Measurements from ENCODE around the gene LIM2. TPM values are rescaled to one million over a fixed set of nuclear protein-coding genes. Genes with fewer than 3 reads are reported as not detected.

LIM2 gene
- total RNA-seq, 1 experiment from 2014 or later = not detected

Other genes with a start within 250 kb of the LIM2 start
- not detected in 2 replicates for gene SIGLEC7, start 245.7 kb downstream of the LIM2 start, total RNA-seq (2014; rRNA removed; shearing (Covaris generic); ENCODE audit: low replicate concordance)
- gene CD33, start 162.9 kb downstream of the LIM2 start, total RNA-seq (2014; rRNA removed; shearing (Covaris generic); ENCODE audit: low replicate concordance) = not detected in 2 replicates
- 52.0 and 60.2 TPM in 2 replicates for gene SIGLECL1, start 136.9 kb downstream of the LIM2 start, total RNA-seq (2014; rRNA removed; shearing (Covaris generic); ENCODE audit: low replicate concordance)
- not detected in 2 replicates for gene IGLON5, start 76.3 kb downstream of the LIM2 start, total RNA-seq (2014; rRNA removed; shearing (Covaris generic); ENCODE audit: low replicate concordance)
- gene VSIG10L, start 45.8 kb downstream of the LIM2 start, total RNA-seq (2014; rRNA removed; shearing (Covaris generic); ENCODE audit: low replicate concordance) = 11.0 and 19.2 TPM in 2 replicates
- 497 and 551 TPM in 2 replicates for gene ETFB, start 21.6 kb downstream of the LIM2 start, total RNA-seq (2014; rRNA removed; shearing (Covaris generic); ENCODE audit: low replicate concordance)
- not detected in 2 replicates for gene CLDND2, start 19.0 kb downstream of the LIM2 start, total RNA-seq (2014; rRNA removed; shearing (Covaris generic); ENCODE audit: low replicate concordance)
- gene NKG7, start 15.3 kb downstream of the LIM2 start, total RNA-seq (2014; rRNA removed; shearing (Covaris generic); ENCODE audit: low replicate concordance) = not detected in 2 replicates
- not detected in 2 replicates for gene C19orf84, start 2.6 kb upstream of the LIM2 start, total RNA-seq (2014; rRNA removed; shearing (Covaris generic); ENCODE audit: low replicate concordance)
- not detected in 2 replicates for gene SIGLEC10, start 29.7 kb upstream of the LIM2 start, total RNA-seq (2014; rRNA removed; shearing (Covaris generic); ENCODE audit: low replicate concordance)
- not detected in 2 replicates for gene SIGLEC8, start 70.5 kb upstream of the LIM2 start, total RNA-seq (2014; rRNA removed; shearing (Covaris generic); ENCODE audit: low replicate concordance)
- not detected in 2 replicates for gene CEACAM18, start 90.6 kb upstream of the LIM2 start, total RNA-seq (2014; rRNA removed; shearing (Covaris generic); ENCODE audit: low replicate concordance)
- gene SIGLEC12, start 113.8 kb upstream of the LIM2 start, total RNA-seq (2014; rRNA removed; shearing (Covaris generic); ENCODE audit: low replicate concordance) = not detected in 2 replicates
- not detected in 2 replicates for gene SIGLEC6, start 143.7 kb upstream of the LIM2 start, total RNA-seq (2014; rRNA removed; shearing (Covaris generic); ENCODE audit: low replicate concordance)
- 2.5 and 10.8 TPM in 2 replicates for gene ZNF175, start 183.3 kb upstream of the LIM2 start, total RNA-seq (2014; rRNA removed; shearing (Covaris generic); ENCODE audit: low replicate concordance)
- not detected in 2 replicates for gene SIGLEC5, start 242.4 kb upstream of the LIM2 start, total RNA-seq (2014; rRNA removed; shearing (Covaris generic); ENCODE audit: low replicate concordance)

Measured in Caki2 (cell line).